GM18499 (cell line): ENCODE results near the gene NHP2.
"Not testable (repeated sequence)": the region's sequence is repeated elsewhere in the genome, so short reads cannot be mapped to it uniquely, and the experiment has no call there.

Source experiments
- ATAC-seq: cut with Tn5 transposase; IDR thresholded peaks from one replicate; pipeline ENCODE4 v1.9.1; 2021; ENCODE audit warnings: moderate number of reproducible peaks; ENCODE audit not compliant: insufficient read depth, unreplicated experiment

NHP2 gene

GRCh38 chr5:178136990-178137389 is 16.7 kb downstream of the NHP2 start:
- ATAC-seq: no peak

GRCh38 chr5:178131446-178131996 is 22.2 kb downstream of the NHP2 start:
- no peak for ATAC-seq

GRCh38 chr5:178130576-178131445 is 22.9 kb downstream of the NHP2 start, which contains the start of gene RMND5B:
Gene RMND5B (plus strand): TSS chr5:178131014. CDS start chr5:178138120, 7,106 bp downstream.
- no peak for ATAC-seq

GRCh38 chr5:178130234-178130575 is 23.5 kb downstream of the NHP2 start:
- ATAC-seq: not testable (repeated sequence)

- ATAC-seq: no peak
Observed at GRCh38 chr5:178129296-178129695, 24.4 kb downstream of the NHP2 start.

- ATAC-seq: not testable (repeated sequence)
Observed at GRCh38 chr5:178127300-178128009, 26.2 kb downstream of the NHP2 start.

- ATAC-seq: no peak
Observed at GRCh38 chr5:178126556-178126955, 27.1 kb downstream of the NHP2 start.

GRCh38 chr5:178125253-178125906 is 28.3 kb downstream of the NHP2 start:
- no peak for ATAC-seq

- no peak for ATAC-seq
Observed at GRCh38 chr5:178123966-178124925, 29.4 kb downstream of the NHP2 start.

GRCh38 chr5:178123094-178123965 is 30.4 kb downstream of the NHP2 start:
- ATAC-seq: no peak

GRCh38 chr5:178122346-178122745 is 31.3 kb downstream of the NHP2 start:
- ATAC-seq: no peak

GRCh38 chr5:178121391-178122276 is 32.1 kb downstream of the NHP2 start:
- no peak for ATAC-seq

- peak; percentile 63 for ATAC-seq
Observed at GRCh38 chr5:178120607-178121357, 32.9 kb downstream of the NHP2 start.

- ATAC-seq: no peak
Observed at GRCh38 chr5:178119915-178120606, 33.6 kb downstream of the NHP2 start.

GRCh38 chr5:178117923-178118701 is 35.6 kb downstream of the NHP2 start:
- ATAC-seq: no peak
